H1 (cell line): ENCODE measurements around the gene MATN4.

Experiments
- CHD2 ChIP-seq: IDR thresholded peaks from 2 replicates; pipeline ENCODE4 v1.6.1; 2012; ENCODE audit warnings: low read length, improper control_type of control experiment
- CREB1 ChIP-seq: IDR thresholded peaks from 2 replicates; pipeline ENCODE4 v1.6.1; 2012; ENCODE audit warnings: inconsistent platforms
- CTCF ChIP-seq, 3 experiments: IDR thresholded peaks; 1 replicate in 2 of 3; 2 replicates in 1 of 3; pipeline versions ENCODE4 v1.5.1 to v1.6.1; 2011; ENCODE audit warnings: low read length in 3 of 3, mild to moderate bottlenecking in 3 of 3, inconsistent platforms in 2 of 3, low read depth in 1 of 3, moderate library complexity in 1 of 3; ENCODE audit not compliant: insufficient read depth in 1 of 3; ENCODE audit errors: control extremely low read depth in 1 of 3
- EZH2 ChIP-seq: fragments of 200-600 bp; sonication (generic); IDR thresholded peaks from 2 replicates; pipeline ENCODE4 v1.7.1; 2012; ENCODE audit warnings: low read depth, mild to moderate bottlenecking, moderate library complexity, low read length, inconsistent platforms; ENCODE audit not compliant: severe bottlenecking
- FOSL1 ChIP-seq: IDR thresholded peaks from 2 replicates; pipeline ENCODE4 v1.6.1; 2011; ENCODE audit warnings: mild to moderate bottlenecking, low read depth, low read length, moderate library complexity; ENCODE audit not compliant: insufficient read depth
- PHF8 ChIP-seq: fragments of 200-600 bp; sonication (generic); conservative IDR thresholded peaks from 2 replicates; pipeline ENCODE4 v1.7.1; 2012; ENCODE audit warnings: low read depth, mild to moderate bottlenecking, inconsistent platforms, low read length, moderate library complexity
- POLR2A ChIP-seq, 2 experiments: IDR thresholded peaks; 1 replicate in 1 of 2; 2 replicates in 1 of 2; pipeline ENCODE4 v1.6.1; 2011; ENCODE audit warnings: low read depth in 2 of 2, low read length in 2 of 2, mild to moderate bottlenecking in 2 of 2; ENCODE audit errors: control extremely low read depth in 1 of 2
- SP2 ChIP-seq: IDR thresholded peaks from 2 replicates; pipeline ENCODE4 v1.6.1; 2012; ENCODE audit warnings: mild to moderate bottlenecking, low read length, inconsistent platforms
- SP4 ChIP-seq: IDR thresholded peaks from 2 replicates; pipeline ENCODE4 v1.6.1; 2012; ENCODE audit warnings: low read length, inconsistent platforms
- SUZ12 ChIP-seq: fragments of 200-600 bp; sonication (generic); IDR thresholded peaks from 2 replicates; pipeline ENCODE4 v1.6.1; 2012; ENCODE audit warnings: mild to moderate bottlenecking, inconsistent platforms, low read length, moderate library complexity, mixed read lengths
- TCF12 ChIP-seq: IDR thresholded peaks from 2 replicates; pipeline ENCODE4 v1.6.1; 2011; ENCODE audit warnings: low read depth, mild to moderate bottlenecking, low read length
- YY1 ChIP-seq: IDR thresholded peaks from 2 replicates; pipeline ENCODE4 v1.6.1; 2011; ENCODE audit warnings: low read depth, mild to moderate bottlenecking, low read length

DNA sequence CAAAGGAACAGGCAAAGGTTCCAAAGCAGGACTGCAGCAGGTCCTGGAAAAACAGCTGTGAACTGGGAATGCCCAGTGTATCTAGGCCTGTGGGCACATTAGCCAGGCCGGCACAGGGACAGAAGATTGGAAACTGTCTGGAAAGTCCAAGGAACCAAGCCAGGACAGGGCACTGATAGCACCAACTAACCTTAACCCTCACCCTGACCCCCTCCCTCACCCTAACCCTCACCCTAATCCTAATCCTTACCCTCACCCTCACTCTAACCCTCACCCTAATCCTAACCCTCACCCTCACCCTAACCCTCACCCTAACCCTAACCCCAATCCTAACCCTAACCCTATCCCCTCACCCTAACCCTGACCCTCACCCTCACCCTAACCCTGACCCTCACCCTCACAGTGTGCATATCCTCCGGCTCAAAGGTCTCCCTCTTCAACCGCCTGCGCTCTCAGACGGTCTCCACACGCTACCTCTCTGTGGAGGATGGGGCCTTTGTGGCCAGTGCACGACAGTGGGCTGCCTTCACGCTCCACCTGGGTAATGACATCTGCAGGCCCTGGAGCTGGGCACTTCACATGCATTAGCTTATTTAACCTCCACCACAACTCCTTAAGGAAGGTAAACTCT is 5.1 kb upstream of the MATN4 start:
- TF ChIP-seq EZH2: no peak
- no peak for TF ChIP-seq POLR2A (IDR thresholded peaks at IDR 0.05; ENCODE audit: control extremely low read depth in 1 of 2, low read depth in 2 of 2, low read length in 2 of 2)
- no peak for TF ChIP-seq SP2
- TF ChIP-seq CTCF (IDR thresholded peaks at IDR 0.05; ENCODE audit: control extremely low read depth in 1 of 3, insufficient read depth in 1 of 3, low read depth in 1 of 3, low read length in 3 of 3): no peak
- TF ChIP-seq SP4: no peak
- TF ChIP-seq YY1: no peak
- no peak for TF ChIP-seq SUZ12
- no peak for TF ChIP-seq CHD2
- no peak for TF ChIP-seq TCF12
- TF ChIP-seq PHF8: no peak
- no peak for TF ChIP-seq CREB1
- TF ChIP-seq FOSL1: no peak
